GM18867 (cell line): Measurements from ENCODE around the gene AGBL1.
A peak's percentile ranks its signal among the peaks of the same experiment; 100 is the strongest.

Experiments used
- ATAC-seq: cut with Tn5 transposase; IDR thresholded peaks from one replicate; pipeline ENCODE4 v1.9.1; 2021; ENCODE audit warnings: mild to moderate bottlenecking, moderate library complexity; ENCODE audit not compliant: unreplicated experiment

The AGBL1 gene

DNA sequence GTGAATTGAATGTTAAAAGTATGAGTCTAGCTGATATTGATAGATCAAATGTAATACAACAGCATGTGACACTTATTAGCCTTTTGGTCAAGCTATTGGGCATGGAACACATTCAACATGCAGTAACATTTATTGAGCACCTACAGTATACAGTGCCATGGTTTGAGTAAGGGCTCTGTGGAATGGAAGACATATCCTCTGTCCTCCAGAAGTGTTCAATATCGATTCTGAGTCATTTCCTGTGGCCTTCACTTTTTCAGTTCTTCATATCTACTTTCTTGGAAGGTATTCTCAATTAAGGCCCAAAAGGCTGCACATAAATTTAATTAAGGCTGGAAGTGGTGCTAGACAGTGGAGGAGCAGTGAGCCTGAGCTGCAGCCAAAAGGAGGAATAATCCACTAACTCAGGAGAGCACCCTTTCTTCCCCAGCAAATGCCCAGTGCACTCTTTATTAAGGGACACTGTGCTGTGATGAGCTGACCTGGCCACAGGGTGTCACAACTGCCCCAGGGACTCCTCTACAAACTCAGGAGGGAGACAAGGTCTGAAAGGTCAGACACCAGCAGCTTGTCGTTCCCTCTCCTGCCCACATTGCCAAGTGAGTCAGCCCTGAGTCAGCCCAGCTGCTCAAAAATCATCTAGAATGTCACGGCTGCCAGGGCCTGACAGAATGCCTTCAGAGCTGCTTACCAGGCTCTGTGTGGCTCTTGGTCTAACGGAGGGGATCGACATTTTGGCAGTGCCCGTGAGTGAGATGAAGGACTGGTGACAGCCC lies 544.8 kb downstream of the AGBL1 start:
- peak; percentile 76 for ATAC-seq

GRCh38 chr15:86629409-86630356 lies 550.0 kb downstream of the AGBL1 start:
- ATAC-seq = no peak

GRCh38 chr15:86630946-86631345 lies 551.3 kb downstream of the AGBL1 start:
- no peak for ATAC-seq

- no peak for ATAC-seq
Measured at GRCh38 chr15:86634146-86634545, 554.5 kb downstream of the AGBL1 start.

DNA sequence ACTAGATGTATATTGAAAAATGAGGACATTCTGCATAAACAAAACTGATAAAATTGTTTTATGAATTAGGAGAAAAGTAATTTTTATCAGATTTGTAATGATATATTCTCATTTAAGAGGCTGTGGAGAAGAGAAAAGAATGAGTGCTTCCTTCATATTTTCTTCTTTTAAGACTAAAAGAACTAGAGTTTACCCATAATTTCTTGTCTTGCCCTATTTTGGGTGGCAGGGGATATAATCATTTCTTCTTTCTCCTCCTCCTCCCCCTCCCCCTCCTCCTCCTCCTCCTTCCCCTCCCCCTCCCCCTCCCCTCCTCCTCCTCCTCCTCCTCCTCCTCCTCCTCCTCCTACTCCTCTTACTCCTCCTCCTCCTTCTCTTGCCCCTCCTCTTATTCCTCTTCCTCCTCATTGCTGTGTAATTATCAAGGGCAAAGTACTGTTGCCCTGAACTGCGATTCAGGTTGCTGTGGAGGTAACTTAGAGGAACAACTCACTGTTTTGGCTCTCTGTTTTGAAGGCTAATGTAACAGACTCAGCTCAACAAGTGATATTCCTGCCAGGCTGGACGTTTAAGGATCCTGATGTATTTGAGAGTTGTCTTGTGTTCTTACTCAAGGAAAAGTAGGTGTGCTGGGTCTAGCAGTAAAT lies 555.4 kb downstream of the AGBL1 start:
- ATAC-seq = no peak

GRCh38 chr15:86644339-86644738 lies 564.7 kb downstream of the AGBL1 start:
- ATAC-seq = no peak

GRCh38 chr15:86645925-86646500 lies 566.3 kb downstream of the AGBL1 start:
- ATAC-seq = no peak

DNA sequence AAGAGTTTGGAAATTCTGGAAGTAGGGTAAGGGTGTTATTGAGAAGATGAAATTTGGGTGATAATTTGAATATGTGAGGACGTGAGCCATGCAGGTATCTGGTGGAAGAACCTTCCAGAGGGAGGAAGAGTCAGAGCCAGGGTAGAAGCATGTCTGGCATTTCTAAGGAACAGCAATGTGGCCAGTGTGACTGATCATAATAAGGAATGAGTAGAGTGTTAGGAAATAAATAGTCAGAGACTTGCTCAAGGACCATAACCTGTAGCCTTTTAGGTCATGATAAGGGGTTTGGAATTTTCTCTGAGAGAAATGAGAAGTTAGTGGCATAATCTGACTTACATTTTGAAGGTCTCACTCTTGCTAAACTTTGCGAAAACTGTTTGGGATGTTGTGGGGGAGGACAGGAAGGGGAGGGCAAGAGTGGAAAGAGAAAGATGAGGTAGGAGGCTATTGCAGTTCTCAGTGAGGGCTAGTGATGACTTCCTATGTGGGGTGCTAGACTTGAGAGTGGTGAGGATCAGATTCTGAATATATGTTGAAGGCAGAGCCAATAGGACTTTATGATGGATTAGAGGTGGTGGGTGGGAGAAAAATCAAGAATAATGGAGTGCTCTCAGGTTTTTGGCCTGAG lies 568.3 kb downstream of the AGBL1 start:
- ATAC-seq = no peak

DNA sequence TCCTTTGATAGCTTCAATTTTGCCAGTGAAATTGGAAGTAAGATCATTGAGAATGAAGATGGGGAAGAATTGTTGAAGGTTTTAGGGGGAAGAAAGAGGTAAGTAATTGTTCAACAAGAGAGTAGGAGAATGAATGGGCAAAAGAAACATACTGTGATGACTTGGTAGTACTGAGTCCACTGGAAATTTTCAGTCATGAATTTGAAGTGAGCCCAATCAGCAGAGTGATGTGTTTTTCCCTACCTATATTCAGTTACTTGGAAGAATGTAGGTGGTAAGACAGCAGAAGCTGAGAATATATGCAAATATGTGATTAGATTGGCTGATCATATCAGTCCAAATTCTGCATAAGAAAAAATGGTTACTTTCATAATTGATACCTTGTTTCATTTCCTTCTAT lies 569.6 kb downstream of the AGBL1 start:
- ATAC-seq = no peak

DNA sequence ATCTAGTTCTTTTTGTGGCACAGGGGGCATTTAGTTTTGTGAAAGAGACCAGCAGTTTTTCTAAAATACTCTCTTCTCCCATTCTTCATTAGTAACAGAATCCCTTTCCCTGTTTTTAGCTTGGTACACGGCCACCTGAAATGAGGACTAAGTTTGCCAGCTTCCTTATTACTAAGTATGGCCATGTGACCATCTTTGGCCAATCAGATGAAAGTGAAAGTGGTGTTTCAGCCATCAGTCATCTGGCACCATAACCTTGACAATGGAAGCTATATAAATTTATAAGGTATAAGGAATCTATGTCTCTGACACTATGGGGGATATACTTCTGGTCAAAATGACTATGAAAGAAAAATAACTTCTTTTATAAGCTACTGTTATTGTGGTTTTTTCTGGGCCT lies 570.4 kb downstream of the AGBL1 start:
- ATAC-seq = no peak

DNA sequence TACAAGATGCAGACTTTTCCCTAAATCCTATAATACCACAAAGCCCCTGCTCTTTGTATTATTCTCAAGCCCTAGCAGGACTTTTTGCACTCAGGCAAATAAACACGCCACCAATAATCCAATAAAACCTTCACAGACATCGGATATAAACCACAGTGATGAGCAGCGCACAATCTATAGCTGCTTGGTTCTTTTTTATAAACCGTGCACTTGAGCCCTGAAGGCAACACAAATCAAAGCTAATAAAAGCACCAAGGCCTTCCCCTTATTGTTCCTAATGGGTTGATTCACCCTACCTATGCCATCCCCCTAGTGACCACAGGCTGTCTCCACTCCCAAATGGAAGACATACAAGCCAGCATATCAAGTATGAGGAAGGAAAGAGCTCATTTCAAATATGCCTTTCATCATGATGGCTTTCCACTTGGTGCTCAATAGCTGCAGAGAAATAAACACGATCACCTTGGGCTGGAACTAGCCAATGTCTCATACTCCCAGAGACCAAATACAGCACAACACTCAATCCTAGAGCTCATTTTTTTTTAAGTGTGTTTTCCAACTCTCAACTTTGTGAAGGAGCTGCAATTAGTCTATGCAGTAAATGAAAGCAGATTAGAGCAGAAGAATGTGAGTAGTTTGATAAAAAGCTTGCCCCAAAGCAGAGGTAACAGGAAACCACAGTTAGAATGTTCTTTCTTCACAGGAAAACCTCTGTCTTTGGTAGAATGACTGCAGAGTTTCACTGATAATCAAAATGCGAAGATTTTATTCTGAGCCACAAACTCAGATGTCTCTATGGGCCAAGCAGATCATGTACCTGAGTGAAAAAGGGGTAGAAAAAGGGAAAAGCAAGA lies 573.9 kb downstream of the AGBL1 start:
- ATAC-seq = no peak

DNA sequence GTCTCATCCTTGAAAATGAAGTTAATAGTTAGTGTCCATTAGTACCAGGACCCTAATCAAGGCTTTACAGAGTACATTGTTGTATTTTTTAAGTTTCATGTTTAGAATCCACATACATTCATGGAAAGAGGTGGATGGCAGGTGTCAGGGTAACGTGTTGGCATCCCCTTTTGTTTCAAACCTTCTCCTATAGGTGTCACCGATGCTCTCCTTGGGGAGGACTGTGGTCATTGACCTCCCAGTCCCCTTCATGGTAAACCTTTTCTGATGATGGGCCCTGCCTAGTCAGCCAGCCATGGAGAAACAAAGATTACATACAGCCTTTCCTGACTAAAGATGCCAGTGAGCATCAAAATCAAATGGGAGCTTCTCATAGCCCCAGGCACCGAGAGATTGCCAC lies 574.8 kb downstream of the AGBL1 start:
- ATAC-seq = no peak

- ATAC-seq = no peak
Measured at GRCh38 chr15:86657305-86657704, 577.6 kb downstream of the AGBL1 start.

DNA sequence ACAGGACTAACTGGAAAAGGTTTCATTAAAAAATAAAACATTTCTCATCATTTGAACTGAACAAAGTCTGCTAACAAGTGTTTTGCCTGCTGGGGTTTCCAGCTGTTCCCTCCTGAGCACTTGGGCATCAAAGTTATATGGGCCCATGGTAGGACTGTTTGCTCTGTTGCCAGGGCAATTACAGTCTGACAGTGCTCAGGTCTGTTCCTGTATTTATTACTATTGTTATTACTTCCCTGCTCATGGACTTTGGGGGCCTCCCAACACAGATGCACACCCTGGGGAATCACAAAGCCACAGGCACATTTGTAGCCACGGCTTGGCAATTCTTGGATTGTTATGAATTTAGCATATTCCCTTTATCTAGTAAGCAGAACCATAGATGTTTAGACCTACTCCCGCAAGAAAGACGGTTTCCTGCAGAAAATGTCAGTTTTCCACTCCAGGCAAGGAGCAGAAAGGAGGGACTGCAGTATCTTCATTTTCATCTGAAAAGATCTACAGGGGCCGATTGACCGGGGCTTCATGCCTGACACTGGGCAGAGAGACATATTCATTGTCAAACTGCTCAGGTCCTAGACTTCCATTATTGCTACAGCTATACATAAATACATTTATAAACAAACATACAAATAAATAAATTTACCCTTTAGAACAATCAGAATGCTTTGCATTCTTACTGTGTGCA lies 580.2 kb downstream of the AGBL1 start:
- no peak for ATAC-seq

DNA sequence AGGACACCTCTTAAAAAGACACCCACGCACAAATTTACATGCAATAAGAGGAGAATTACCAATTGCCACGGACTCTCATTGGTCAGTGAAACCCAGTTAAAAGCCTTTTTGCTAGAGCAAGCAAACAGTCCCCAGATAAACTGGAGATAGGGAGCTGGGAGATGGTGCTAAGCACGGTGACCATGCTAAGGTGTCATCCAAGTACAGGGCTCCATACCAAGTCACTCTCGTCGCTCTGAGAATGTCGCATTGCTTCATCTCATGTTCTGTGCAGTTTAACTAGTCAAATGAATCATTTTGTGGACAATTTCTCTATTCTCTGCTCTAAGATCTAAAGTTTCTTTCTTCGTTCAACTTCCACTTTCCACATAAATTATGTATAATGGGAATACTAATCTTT lies 581.9 kb downstream of the AGBL1 start:
- no peak for ATAC-seq

- ATAC-seq = no peak
Measured at GRCh38 chr15:86663304-86663703, 583.6 kb downstream of the AGBL1 start.

GRCh38 chr15:86663979-86664378 lies 584.3 kb downstream of the AGBL1 start:
- no peak for ATAC-seq

DNA sequence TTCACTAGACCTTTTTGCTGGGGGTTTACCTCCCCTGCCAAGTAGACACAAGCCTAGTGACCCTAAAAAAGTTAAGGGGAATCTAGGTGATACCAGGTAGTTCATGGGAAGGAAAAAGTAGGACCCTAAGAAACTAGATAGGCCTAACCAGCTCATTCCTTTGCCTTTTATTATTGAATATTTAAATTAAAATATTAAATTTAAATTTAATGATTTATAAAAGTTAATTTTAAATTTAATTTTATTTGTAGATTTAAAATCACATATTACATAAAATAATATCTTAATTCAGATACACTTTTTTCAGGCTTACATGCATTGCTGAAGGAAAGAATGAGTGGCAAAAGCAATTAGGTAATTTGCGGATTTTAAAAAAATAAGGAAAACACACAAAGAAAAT lies 584.9 kb downstream of the AGBL1 start:
- ATAC-seq = no peak

DNA sequence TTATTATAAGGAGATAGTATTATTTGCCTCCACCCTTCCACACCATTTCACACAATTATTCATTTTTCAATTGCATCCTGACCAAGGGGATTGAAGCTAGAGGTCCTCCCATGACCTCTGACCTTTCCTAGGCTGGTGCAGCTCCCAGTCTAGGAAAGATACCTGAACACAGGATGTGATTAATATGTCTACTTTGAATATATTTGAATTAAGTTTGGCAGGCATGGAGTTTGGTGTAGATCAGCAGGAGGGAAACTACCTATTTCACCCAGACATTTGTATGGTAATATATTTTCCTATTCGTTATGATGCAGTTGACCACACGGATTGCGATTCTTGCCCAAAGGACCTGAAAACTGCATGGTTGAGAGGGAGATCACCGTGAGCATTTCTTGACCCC lies 596.3 kb downstream of the AGBL1 start:
- ATAC-seq = no peak
